OCI-LY7 (cell line): ENCODE measurements around the gene CPB2.

Experiments used
- CTCF ChIP-seq: fragments of 200-600 bp; sonication (generic); conservative IDR thresholded peaks from 2 replicates; pipeline ENCODE4 v1.5.1; 2014; ENCODE audit warnings: mild to moderate bottlenecking, antibody characterized with exemption, low read length, moderate library complexity, mixed read lengths
- EZH2phosphoT487 ChIP-seq: fragments of 200-600 bp; sonication (generic); IDR thresholded peaks from 2 replicates; pipeline ENCODE4 v1.6.1; 2018; ENCODE audit warnings: low read depth, borderline replicate concordance, mild to moderate bottlenecking, mixed run types, antibody characterized with exemption, low read length, moderate library complexity, mixed read lengths

DNA sequence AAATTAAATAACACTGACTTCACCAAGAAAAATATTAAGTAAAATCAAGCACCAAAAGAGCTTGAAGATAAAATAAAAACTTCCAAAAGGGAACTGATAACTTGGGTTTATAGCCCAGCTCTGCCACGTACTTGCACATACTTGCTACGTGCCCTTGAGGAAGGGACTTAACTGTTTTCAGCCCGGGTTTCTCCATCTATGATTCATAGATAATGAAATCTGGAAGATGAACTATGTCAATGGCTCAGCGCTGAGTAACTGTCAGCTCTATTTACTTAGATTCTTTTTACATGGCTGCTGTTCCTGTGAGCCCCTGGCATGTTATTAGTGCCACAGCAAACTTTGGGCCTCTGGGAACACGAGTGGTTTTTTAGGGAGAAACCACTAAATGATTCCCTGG is 42.6 kb downstream of the CPB2 start:
- TF ChIP-seq EZH2phosphoT487 (no peak), CTCF (no peak)
